CD4-positive, CD25-positive, alpha-beta regulatory T cell (primary cell): ENCODE data around the gene C12orf42. TPM values are rescaled to one million over a fixed set of nuclear protein-coding genes. Genes with fewer than 3 reads are reported as not detected.

ENCODE experiments used
- ATAC-seq, 2 donors: fragments of 150-1000 bp; cut with Tn5 transposase; one replicate each; pipeline ENCODE4 v1.10.0; 2021; ENCODE audit warnings: low read depth in 2 of 2, moderate number of reproducible peaks in 2 of 2, moderate library complexity in 1 of 2
- DNase-seq, 3 donors: peaks; one replicate each; pipeline versions ENCODE4 v3.0.0 to v3.0.0-alpha.2; 2012 to 2022; ENCODE audit warnings: mixed read lengths in 1 of 3
- H3K27ac ChIP-seq: one replicate; pipeline ENCODE4 v1.7.0; 2013; ENCODE audit warnings: mild to moderate bottlenecking, low read length; ENCODE audit not compliant: insufficient read depth, poor library complexity, severe bottlenecking
- H3K27me3 ChIP-seq: one replicate; pipeline ENCODE4 v1.7.0; 2013; ENCODE audit warnings: low read length; ENCODE audit not compliant: control insufficient read depth, insufficient read depth
- H3K36me3 ChIP-seq: one replicate; pipeline ENCODE4 v1.7.0; 2013; ENCODE audit warnings: mild to moderate bottlenecking, low read length, moderate library complexity; ENCODE audit not compliant: control insufficient read depth, insufficient read depth
- H3K4me1 ChIP-seq: 2 replicates; pipeline ENCODE4 v1.7.0; 2013; ENCODE audit warnings: mild to moderate bottlenecking, low read length; ENCODE audit not compliant: insufficient read depth, control insufficient read depth, poor library complexity, severe bottlenecking
- H3K4me3 ChIP-seq: one replicate; pipeline ENCODE4 v1.7.0; 2013; ENCODE audit warnings: low read depth, mild to moderate bottlenecking, low read length, moderate library complexity
- H3K9me3 ChIP-seq, 2 experiments: 1 replicate in 1 of 2; 2 replicates in 1 of 2; pipeline ENCODE4 v1.7.0; 2013; ENCODE audit warnings: low read length in 2 of 2, mild to moderate bottlenecking in 1 of 2, moderate library complexity in 1 of 2; ENCODE audit not compliant: control insufficient read depth in 2 of 2
- H3K27ac Mint-ChIP-seq, 3 donors: one replicate each; pipeline ENCODE4 v1.8.0; 2020 to 2022; ENCODE audit warnings: mild to moderate bottlenecking in 3 of 3, mixed read lengths in 3 of 3, moderate library complexity in 2 of 3
- H3K27me3 Mint-ChIP-seq: one replicate; pipeline ENCODE4 v1.8.0; 2022; ENCODE audit warnings: mild to moderate bottlenecking, mixed read lengths
- H3K36me3 Mint-ChIP-seq: one replicate; pipeline ENCODE4 v1.8.0; 2020; ENCODE audit warnings: mixed read lengths
- H3K4me1 Mint-ChIP-seq, 4 donors: one replicate each; pipeline ENCODE4 v1.8.0; 2020 to 2022; ENCODE audit warnings: mixed read lengths in 4 of 4, mild to moderate bottlenecking in 1 of 4
- H3K4me3 Mint-ChIP-seq, 4 donors: one replicate each; pipeline ENCODE4 v1.8.0; 2020 to 2022; ENCODE audit warnings: mild to moderate bottlenecking in 4 of 4, mixed read lengths in 4 of 4, moderate library complexity in 3 of 4
- H3K9me3 Mint-ChIP-seq, 7 donors: one replicate each; pipeline ENCODE4 v1.8.0; 2020 to 2022; ENCODE audit warnings: mixed read lengths in 7 of 7, mild to moderate bottlenecking in 3 of 7, moderate library complexity in 2 of 7
- polyA plus RNA-seq, 4 donors: library from polyadenylated mRNA; unstranded; fragments of 300-500 nt; fragmentation: Illumina TruSeq; gene quantifications; one replicate each; pipeline ENCODE4 v1.2.3, GENCODE V29; 2021
- total RNA-seq: library from RNA; stranded (reverse); gene quantifications from one replicate; pipeline ENCODE4 v1.2.3, GENCODE V29; 2022

Gene C12orf42
- total and polyA plus RNA-seq, 5 donors from 2014 or later, result 3.8 to 10.0 (median 8.1) TPM

DNA sequence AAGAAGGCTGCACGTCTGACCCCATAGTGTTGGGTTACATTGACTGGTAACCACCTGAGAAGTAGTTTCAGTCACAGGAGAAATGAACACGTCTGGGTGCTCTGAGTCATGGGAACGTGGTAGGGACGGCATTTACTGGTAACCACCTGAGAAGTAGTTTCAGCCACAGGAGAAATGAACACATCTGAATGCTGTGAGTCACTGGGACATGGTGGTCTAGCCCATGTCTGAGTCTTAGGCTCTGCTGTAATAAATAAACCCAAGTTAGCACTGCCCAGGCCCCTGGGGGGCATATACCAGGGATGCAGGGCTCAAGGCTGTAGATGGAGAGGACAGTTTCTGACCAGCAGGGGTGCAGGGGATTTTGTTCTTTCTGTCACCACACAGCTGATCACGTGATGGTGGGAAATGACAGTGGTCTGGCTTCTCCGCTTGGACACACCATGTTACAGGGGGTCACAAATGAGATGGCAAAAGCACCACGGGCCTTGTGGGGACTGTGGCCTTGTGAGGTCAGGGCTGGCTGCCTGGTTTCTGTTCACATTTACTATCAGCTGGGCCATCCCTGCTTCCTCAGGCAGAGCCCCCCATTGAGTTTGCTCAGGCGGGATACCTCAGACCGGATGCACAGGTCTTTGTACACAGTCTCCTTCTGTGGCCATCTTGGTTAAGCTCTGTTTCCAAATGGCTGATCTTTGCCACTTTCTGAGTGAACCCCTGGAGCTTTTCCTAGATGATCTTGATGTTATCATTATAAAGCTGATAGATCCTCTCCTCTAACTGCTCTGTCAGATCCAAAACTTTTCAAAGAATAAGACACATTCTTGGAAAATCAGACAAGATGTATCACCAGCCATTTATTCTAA lies 9.8 kb upstream of the C12orf42 start:
- Mint-ChIP-seq H3K36me3 (no peaks in the 10 kb centered on the region), H3K27ac (peak overlapping the region; percentile 3 to 23 (median 22)), H3K27me3 (no peaks in the 10 kb centered on the region), H3K9me3 (no peaks in the 10 kb centered on the region), H3K4me3 (no peak overlapping the region), H3K4me1 (peaks cover 0 to 11% (median 6%) of the 10 kb centered on the region in 4 donors)
- no peak overlapping the region for H3K27ac ChIP-seq
- ATAC-seq (peak; percentile 55 to 75), DNase-seq (peak in 1 of 3 donors; percentile 59)
- H3K4me3 ChIP-seq, result no peak overlapping the region
- no peaks in the 10 kb centered on the region for H3K27me3 ChIP-seq
- H3K4me1 ChIP-seq, result no peaks in the 10 kb centered on the region
- no peaks in the 10 kb centered on the region for H3K9me3 ChIP-seq
- no peaks in the 10 kb centered on the region for H3K36me3 ChIP-seq

DNA sequence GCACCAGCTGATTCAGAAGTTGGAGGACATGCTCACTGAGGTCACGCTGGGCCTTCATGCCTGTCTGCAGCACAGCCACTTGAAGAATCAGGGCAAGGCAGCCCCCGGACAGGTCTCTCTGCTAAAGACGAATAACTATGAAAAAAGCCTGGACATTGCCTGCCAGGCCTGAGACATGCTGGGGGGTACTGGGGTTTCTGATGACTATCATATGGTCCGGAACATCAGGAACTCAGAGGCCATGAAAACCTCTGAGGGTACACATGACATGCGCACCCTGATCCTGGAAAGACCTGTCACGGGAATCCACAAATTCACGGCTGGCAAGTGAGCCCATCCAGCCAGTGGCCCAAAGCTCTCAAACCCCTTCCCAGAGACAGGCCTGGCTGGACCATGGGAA lies 8.8 kb upstream of the C12orf42 start:
- Mint-ChIP-seq H3K27me3 (no peaks in the 10 kb centered on the region), H3K4me3 (no peak overlapping the region), H3K36me3 (no peaks in the 10 kb centered on the region)

DNA sequence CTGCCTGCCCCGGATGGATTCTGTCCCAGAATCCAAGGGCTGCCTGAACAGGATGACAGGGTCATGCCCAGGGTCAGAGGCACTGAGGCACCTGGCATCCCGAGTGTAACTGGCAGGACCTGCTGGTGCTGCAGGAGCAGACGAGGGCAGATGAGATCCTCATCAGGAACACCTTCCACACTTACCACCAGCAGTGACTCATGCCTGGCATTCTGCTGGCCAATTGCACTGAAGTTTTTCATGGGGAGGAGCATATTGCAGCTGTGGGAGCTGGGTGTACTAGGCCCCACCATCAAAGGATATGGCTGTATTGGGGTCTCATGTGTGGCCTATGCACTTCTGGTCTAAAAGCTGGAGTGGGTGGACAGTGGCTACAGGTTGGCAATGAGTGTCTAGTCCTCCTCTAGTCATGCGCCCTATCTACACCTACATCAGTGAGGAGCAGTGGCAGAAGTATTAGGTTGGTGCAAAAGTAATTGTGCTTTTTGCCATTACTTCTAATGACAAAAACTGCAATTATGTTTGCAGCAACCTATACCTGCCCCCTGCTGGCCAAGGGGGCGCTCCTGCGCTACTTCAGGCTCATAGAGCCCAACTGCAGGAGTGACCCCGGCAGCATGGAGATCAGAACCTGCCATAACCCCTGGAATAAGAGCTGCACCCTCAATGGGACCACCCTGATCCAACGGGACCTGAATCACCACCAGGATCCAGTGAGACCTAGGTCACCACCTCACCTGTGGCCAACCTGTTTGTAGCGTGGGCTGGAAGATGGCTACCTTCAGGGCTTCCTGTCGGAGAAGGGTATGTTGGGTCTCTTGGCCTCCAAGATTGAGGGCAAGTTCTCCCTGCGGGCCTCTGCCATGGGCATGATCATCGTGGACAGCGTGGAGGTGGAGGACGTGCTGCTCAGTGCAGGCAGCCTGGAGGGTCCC lies 8.0 kb upstream of the C12orf42 start:
- no peaks in the 10 kb centered on the region for H3K36me3 ChIP-seq
- peaks cover 0 to 1% (median 0%) of the 10 kb centered on the region in 7 donors for H3K9me3 Mint-ChIP-seq
- H3K4me1 ChIP-seq, result no peaks in the 10 kb centered on the region
- H3K27ac ChIP-seq, result no peak overlapping the region
- ATAC-seq (peak; percentile 39 to 52), DNase-seq (peak; percentile 43 to 72 (median 71))
- H3K36me3 Mint-ChIP-seq, result no peaks in the 10 kb centered on the region
- peak overlapping the region in 1 of 3 donors; percentile 16 for H3K27ac Mint-ChIP-seq
- H3K4me1 Mint-ChIP-seq, result peaks cover 0 to 17% (median 11%) of the 10 kb centered on the region in 4 donors
- no peak overlapping the region for H3K4me3 ChIP-seq
- H3K27me3 ChIP-seq, result no peaks in the 10 kb centered on the region
- no peaks in the 10 kb centered on the region for H3K9me3 ChIP-seq
- H3K27me3 Mint-ChIP-seq, result no peaks in the 10 kb centered on the region
- no peak overlapping the region for H3K4me3 Mint-ChIP-seq

More for the DNA sequence above, 8.8 kb upstream of the C12orf42 start:
- H3K27me3 ChIP-seq, result no peaks in the 10 kb centered on the region
- H3K9me3 Mint-ChIP-seq, result no peaks in the 10 kb centered on the region
- no peak overlapping the region for H3K4me3 ChIP-seq
- no peaks in the 10 kb centered on the region for H3K36me3 ChIP-seq
- no peaks in the 10 kb centered on the region for H3K4me1 ChIP-seq
- DNase-seq (no peak), ATAC-seq (no peak)
- no peak overlapping the region for H3K27ac Mint-ChIP-seq
- no peak overlapping the region for H3K27ac ChIP-seq
- H3K4me1 Mint-ChIP-seq, result peaks cover 0 to 11% (median 6%) of the 10 kb centered on the region in 4 donors
- H3K9me3 ChIP-seq, result no peaks in the 10 kb centered on the region

DNA sequence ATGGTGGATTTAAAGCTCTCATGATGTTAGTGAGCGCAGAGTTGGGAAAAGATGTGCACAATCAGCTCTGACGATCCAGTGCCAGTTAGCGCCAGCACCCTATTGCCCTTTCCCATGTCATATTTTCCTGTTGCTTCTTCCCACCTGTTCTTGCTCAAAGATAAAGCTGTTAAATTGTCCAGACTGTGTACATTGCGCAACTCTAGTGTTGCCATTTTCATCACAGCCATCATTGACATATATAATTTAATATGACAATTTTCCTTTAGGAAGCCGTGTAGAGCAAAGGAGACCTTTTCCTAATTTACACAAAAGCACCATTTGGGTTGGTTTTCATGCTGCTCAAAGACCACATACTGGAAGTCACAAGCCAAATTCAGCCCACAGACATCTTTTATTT lies 5.7 kb upstream of the C12orf42 start:
- no peak for ATAC-seq
- H3K36me3 Mint-ChIP-seq, result no peaks in the 10 kb centered on the region
- no peaks in the 10 kb centered on the region for H3K4me1 ChIP-seq
- no peaks in the 10 kb centered on the region for H3K27me3 Mint-ChIP-seq
- H3K27ac ChIP-seq, result no peak overlapping the region
- H3K4me1 Mint-ChIP-seq, result peaks cover 0 to 17% (median 11%) of the 10 kb centered on the region in 4 donors
- DNase-seq, result no peak
- H3K27ac Mint-ChIP-seq, result peak overlapping the region in 1 of 3 donors; percentile 8
- no peaks in the 10 kb centered on the region for H3K9me3 ChIP-seq
- H3K4me3 Mint-ChIP-seq, result no peak overlapping the region
- H3K27me3 ChIP-seq, result no peaks in the 10 kb centered on the region
- peaks cover 0 to 3% (median 0%) of the 10 kb centered on the region in 7 donors for H3K9me3 Mint-ChIP-seq
- no peak overlapping the region for H3K4me3 ChIP-seq
- no peaks in the 10 kb centered on the region for H3K36me3 ChIP-seq

DNA sequence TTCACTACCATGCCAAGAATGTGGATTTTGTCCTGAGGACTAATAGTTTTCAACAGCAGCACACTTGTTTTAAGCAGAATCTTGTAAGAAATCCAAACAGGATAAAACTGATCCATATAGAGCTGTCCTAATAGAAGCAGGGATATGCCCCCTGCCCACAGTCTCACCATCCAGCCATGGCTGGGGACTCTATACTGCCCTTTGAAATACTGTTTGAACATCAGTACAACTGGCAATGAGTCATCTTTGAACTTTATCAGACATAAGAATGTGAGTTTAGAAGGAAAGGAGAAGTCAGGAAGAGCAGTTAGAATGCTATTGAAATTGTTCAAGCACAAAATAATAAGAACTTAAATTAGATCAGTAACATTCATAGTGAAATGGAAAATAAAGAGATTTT lies 3.8 kb upstream of the C12orf42 start:
- H3K9me3 ChIP-seq, result no peaks in the 10 kb centered on the region
- no peaks in the 10 kb centered on the region for H3K27me3 ChIP-seq
- H3K4me3 ChIP-seq, result no peak overlapping the region
- H3K4me3 Mint-ChIP-seq, result no peak overlapping the region
- peaks cover 3 to 24% (median 16%) of the 10 kb centered on the region in 4 donors for H3K4me1 Mint-ChIP-seq
- ATAC-seq (no peak), DNase-seq (no peak)
- no peak overlapping the region for H3K27ac ChIP-seq
- peaks cover 0 to 3% (median 0%) of the 10 kb centered on the region in 7 donors for H3K9me3 Mint-ChIP-seq
- H3K36me3 Mint-ChIP-seq, result no peaks in the 10 kb centered on the region
- no peaks in the 10 kb centered on the region for H3K36me3 ChIP-seq
- peak overlapping the region in 2 of 3 donors; percentile 61 to 65 for H3K27ac Mint-ChIP-seq
- peaks cover 12% of the 10 kb centered on the region for H3K4me1 ChIP-seq
- H3K27me3 Mint-ChIP-seq, result peaks cover 4% of the 10 kb centered on the region

DNA sequence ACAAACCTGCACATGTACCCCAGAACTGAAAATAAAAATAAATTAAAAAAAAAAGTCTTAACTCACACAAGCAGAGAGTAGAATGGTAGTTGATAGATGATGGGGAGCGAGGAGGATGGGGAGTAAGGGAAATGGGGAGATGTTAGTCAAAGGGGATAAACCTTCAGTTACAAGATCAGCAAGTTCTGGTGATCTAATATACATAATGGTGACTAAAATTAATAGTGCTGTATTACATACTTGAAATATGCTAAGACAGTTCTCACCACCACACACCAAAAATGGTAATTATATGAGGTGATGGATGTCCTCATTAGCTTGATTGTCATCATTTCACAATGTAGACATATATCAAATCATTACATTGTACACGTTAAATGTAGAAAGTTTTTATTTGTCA lies 3.2 kb upstream of the C12orf42 start:
- H3K27ac ChIP-seq, result no peak overlapping the region
- Mint-ChIP-seq H3K4me1 (peaks cover 9 to 30% (median 19%) of the 10 kb centered on the region in 4 donors), H3K27ac (peak overlapping the region; percentile 35 to 65 (median 61)), H3K9me3 (peaks cover 0 to 3% (median 0%) of the 10 kb centered on the region in 7 donors), H3K27me3 (peaks cover 9% of the 10 kb centered on the region), H3K4me3 (no peak overlapping the region), H3K36me3 (no peaks in the 10 kb centered on the region)
- H3K9me3 ChIP-seq, result no peaks in the 10 kb centered on the region
- H3K4me3 ChIP-seq, result no peak overlapping the region
- DNase-seq (no peak), ATAC-seq (no peak)
- peaks cover 15% of the 10 kb centered on the region for H3K4me1 ChIP-seq
- H3K36me3 ChIP-seq, result no peaks in the 10 kb centered on the region
- no peaks in the 10 kb centered on the region for H3K27me3 ChIP-seq

DNA sequence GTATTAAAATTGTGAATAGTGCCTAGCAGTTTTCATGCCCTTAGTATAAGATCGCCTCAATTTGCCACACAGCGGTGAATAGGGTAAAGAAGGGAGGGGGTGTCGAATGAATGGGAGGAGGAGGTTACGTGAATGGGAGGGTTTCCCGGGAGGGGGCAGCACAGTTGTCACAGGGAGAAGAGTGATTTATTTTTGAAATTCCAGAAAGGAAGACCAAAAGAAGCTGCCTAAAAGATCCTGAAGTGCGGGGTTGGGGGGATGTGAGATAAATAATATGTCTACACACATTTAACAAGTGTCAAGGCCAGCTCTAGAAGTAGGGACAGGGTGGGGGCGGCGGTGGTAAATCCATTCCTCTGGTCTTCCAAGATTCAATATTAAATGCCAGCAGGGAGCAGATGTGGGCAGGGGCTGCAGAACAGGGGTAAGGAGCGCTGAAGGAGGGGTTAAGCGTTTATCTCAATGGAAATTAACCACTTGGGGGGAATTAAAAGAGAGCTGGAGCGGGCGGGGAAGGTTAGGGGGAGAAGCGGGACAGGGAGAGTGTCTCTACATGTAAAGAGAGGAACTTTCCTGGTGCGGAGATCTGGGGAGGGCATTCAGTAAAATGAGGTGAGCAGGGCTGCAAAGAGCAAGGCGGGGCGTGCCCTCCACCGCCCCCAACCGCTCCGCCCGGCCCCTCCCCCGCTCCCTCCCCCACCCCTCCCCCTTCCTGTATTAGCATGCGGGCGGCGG lies 867 bp downstream of the C12orf42 start:
- Mint-ChIP-seq H3K27me3 (peaks cover 29% of the 10 kb centered on the region), H3K4me3 (peak overlapping the region; percentile 81 to 96 (median 90)), H3K27ac (peak overlapping the region; percentile 18 to 91 (median 78)), H3K4me1 (peaks cover 9 to 25% (median 20%) of the 10 kb centered on the region in 4 donors), H3K9me3 (peaks cover 0 to 3% (median 0%) of the 10 kb centered on the region in 7 donors), H3K36me3 (no peaks in the 10 kb centered on the region)
- DNase-seq, result no peak
- H3K4me3 ChIP-seq, result peak overlapping the region; percentile 60
- peaks cover 15% of the 10 kb centered on the region for H3K4me1 ChIP-seq
- no peaks in the 10 kb centered on the region for H3K9me3 ChIP-seq
- H3K27ac ChIP-seq, result no peak overlapping the region
- no peaks in the 10 kb centered on the region for H3K27me3 ChIP-seq
- no peak for ATAC-seq
- no peaks in the 10 kb centered on the region for H3K36me3 ChIP-seq
